ENCODE data around the gene ARHGEF2.

Gene ARHGEF2

DNA sequence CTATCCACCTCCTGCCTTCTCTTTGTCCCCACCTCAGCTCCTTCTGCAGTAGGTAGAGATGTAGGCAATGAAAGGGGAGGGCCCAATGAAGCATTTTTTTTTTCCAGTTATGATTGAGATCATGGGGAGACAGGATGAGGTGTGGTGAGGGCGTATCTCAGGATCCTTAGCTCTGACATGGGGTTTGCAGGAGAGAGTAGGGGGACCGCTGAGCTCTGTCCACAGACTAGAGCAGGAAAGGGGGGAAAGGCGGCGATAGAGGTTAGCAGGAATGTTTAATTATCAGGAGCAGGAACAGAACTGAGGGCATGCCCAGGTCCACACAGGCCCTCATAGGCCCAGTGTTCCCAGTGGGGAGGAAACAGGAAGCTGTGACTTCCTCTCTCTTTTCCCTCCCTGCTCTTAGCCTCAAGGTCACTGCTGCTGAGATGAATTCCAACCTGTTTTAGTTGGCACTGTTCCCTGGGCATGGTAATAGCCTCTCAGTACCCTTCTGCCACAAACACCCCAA, 37.8 kb downstream of the ARHGEF2 start:
- peak overlapping the region; percentile 28 for H3K27ac ChIP-seq (ENCODE audit: low read depth, low read length)

DNA sequence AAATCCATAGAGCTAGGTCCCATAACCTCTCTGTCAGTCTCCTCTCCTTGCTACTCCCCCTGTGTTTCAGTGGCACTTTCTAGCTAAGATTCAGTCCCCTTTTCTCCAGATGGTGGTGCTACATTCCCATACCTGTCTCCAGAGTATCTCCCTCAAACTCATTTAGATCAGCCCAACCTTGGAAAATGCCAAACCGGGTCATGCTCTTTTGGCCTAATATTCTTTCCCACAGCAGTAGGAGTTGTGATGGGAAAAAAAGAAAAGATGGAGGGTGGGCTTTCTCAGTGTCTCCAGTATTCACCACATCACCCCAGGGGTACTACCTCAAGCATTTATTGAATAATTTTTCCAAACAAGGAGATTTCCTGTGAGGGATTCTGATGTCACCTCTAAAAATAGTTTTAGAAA, 40.1 kb downstream of the ARHGEF2 start:
- no peaks in the 10 kb centered on the region for H3K9me3 ChIP-seq (ENCODE audit: control insufficient read depth, insufficient read depth, low read length)
- 0 out of 2 replicates have a peak, but pooled peaks cover under 1% of the 10 kb centered on the region for H4K20me1 ChIP-seq (ENCODE audit: control insufficient read depth, insufficient read depth, low read depth, low read length)
- peaks cover 48% of the 10 kb centered on the region for H3K4me1 ChIP-seq (ENCODE audit: control insufficient read depth, low read length)
- TF ChIP-seq, protein P1, sequence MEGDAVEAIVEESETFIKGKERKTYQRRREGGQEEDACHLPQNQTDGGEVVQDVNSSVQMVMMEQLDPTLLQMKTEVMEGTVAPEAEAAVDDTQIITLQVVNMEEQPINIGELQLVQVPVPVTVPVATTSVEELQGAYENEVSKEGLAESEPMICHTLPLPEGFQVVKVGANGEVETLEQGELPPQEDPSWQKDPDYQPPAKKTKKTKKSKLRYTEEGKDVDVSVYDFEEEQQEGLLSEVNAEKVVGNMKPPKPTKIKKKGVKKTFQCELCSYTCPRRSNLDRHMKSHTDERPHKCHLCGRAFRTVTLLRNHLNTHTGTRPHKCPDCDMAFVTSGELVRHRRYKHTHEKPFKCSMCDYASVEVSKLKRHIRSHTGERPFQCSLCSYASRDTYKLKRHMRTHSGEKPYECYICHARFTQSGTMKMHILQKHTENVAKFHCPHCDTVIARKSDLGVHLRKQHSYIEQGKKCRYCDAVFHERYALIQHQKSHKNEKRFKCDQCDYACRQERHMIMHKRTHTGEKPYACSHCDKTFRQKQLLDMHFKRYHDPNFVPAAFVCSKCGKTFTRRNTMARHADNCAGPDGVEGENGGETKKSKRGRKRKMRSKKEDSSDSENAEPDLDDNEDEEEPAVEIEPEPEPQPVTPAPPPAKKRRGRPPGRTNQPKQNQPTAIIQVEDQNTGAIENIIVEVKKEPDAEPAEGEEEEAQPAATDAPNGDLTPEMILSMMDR (IDR thresholded peaks at IDR 0.05; ENCODE audit: low read depth, low read length, poor library complexity, severe bottlenecking): peak; percentile 84
- no peak for TF ChIP-seq EZH2phosphoT487 (IDR thresholded peaks at IDR 0.05; ENCODE audit: borderline replicate concordance, low read length)
- no peaks in the 10 kb centered on the region for H3K27me3 ChIP-seq (ENCODE audit: control insufficient read depth, low read length)
- H3K79me2 ChIP-seq (ENCODE audit: control insufficient read depth, low read length): peaks cover 16% of the 10 kb centered on the region
- H3K4me3 ChIP-seq (ENCODE audit: low read length): no peak overlapping the region
- H3K9me2 ChIP-seq (replicated peaks; ENCODE audit: control insufficient read depth, low read length): no peaks in the 10 kb centered on the region
- no peak overlapping the region for H3K27ac ChIP-seq (ENCODE audit: low read depth, low read length)
- peaks cover 11% of the 10 kb centered on the region for H3F3A ChIP-seq (ENCODE audit: control insufficient read depth, insufficient read depth)
- no peak overlapping the region for H3K4me2 ChIP-seq (ENCODE audit: low read length)
- peaks cover 10% of the 10 kb centered on the region for H3K36me3 ChIP-seq (ENCODE audit: control insufficient read depth, low read length)

More for the DNA sequence above, 37.8 kb downstream of the ARHGEF2 start:
- H3F3A ChIP-seq (ENCODE audit: control insufficient read depth, insufficient read depth): peaks cover 11% of the 10 kb centered on the region
- H3K4me3 ChIP-seq (ENCODE audit: low read length): peak overlapping the region; percentile 4
- TF ChIP-seq, protein P1 (IDR thresholded peaks at IDR 0.05; ENCODE audit: low read depth, low read length, poor library complexity, severe bottlenecking): no peak
- TF ChIP-seq EZH2phosphoT487 (IDR thresholded peaks at IDR 0.05; ENCODE audit: borderline replicate concordance, low read length): no peak
- H3K4me1 ChIP-seq (ENCODE audit: control insufficient read depth, low read length): peaks cover 53% of the 10 kb centered on the region
- peaks cover 4% of the 10 kb centered on the region for H3K36me3 ChIP-seq (ENCODE audit: control insufficient read depth, low read length)
- no peaks in the 10 kb centered on the region for H3K79me2 ChIP-seq (ENCODE audit: control insufficient read depth, low read length)
- no peaks in the 10 kb centered on the region for H4K20me1 ChIP-seq (ENCODE audit: control insufficient read depth, insufficient read depth, low read depth, low read length)
- no peaks in the 10 kb centered on the region for H3K27me3 ChIP-seq (ENCODE audit: control insufficient read depth, low read length)
- H3K9me2 ChIP-seq (replicated peaks; ENCODE audit: control insufficient read depth, low read length): no peaks in the 10 kb centered on the region
- peak overlapping the region; percentile 49 for H3K4me2 ChIP-seq (ENCODE audit: low read length)
- H3K9me3 ChIP-seq (ENCODE audit: control insufficient read depth, insufficient read depth, low read length): no peaks in the 10 kb centered on the region

DNA sequence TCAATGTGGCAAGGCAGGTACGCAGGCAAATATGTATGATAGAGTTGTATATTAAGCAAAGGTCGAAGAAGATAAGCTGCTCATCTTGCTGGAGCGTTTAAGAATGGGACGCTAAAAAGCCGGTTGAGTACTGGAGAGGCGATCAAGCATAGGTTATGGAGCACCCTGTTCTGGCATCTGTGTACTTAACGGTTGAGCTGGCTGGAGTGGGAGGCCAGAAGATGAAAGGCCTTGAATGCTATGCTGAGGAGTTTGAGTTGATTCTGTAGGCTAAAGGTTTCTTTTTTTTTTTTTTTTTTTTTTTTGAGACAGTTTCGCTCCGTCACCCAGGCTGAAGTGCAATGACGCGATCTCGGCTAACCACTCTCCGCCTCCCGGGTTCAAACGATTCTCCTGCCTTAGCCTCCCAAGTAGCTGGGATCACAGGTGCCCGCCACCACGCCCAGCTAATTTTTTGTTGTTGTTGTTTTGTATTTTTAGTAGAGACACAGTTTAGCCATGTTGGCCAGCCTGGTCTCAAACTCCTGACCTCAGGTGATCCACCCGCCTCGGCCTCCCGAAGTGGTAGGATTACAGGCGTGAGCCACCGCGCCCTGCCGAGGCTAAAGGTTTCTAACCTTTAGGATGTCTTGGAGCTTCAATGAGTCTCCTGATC, 43.3 kb downstream of the ARHGEF2 start:
- Histone ChIP-seq H3K27me3 (ENCODE audit: control insufficient read depth, low read length) (no peaks in the 10 kb centered on the region), H4K20me1 (ENCODE audit: control insufficient read depth, insufficient read depth, low read depth, low read length) (peaks cover 17% of the 10 kb centered on the region), H3K4me3 (ENCODE audit: low read length) (peak overlapping the region; percentile 83), H3K4me1 (ENCODE audit: control insufficient read depth, low read length) (peaks cover 55% of the 10 kb centered on the region), H3K36me3 (ENCODE audit: control insufficient read depth, low read length) (peaks cover 41% of the 10 kb centered on the region), H3K4me2 (ENCODE audit: low read length) (peak overlapping the region; percentile 83), H3K27ac (ENCODE audit: low read depth, low read length) (peak overlapping the region; percentile 58), H3F3A (ENCODE audit: control insufficient read depth, insufficient read depth) (peaks cover 11% of the 10 kb centered on the region), H3K9me3 (ENCODE audit: control insufficient read depth, insufficient read depth, low read length) (no peaks in the 10 kb centered on the region), H3K9me2 (replicated peaks; ENCODE audit: control insufficient read depth, low read length) (no peaks in the 10 kb centered on the region), H3K79me2 (ENCODE audit: control insufficient read depth, low read length) (peaks cover 48% of the 10 kb centered on the region)
- no peak for TF ChIP-seq EZH2phosphoT487 (IDR thresholded peaks at IDR 0.05; ENCODE audit: borderline replicate concordance, low read length)
- TF ChIP-seq, protein P1 (IDR thresholded peaks at IDR 0.05; ENCODE audit: low read depth, low read length, poor library complexity, severe bottlenecking): no peak
